HepG2 (cell line): Measurements from ENCODE around the gene GLDC. TPM values are rescaled to one million over a fixed set of nuclear protein-coding genes. Genes with fewer than 3 reads are reported as not detected.

ENCODE experiments used
- JDP2 ChIP-seq: sonication (generic); formaldehyde crosslinking; IDR thresholded peaks from 2 replicates; pipeline ENCODE4 v1.8.1; 2022; ENCODE audit warnings: missing genetic modification reagents, borderline replicate concordance
- JUNB ChIP-seq: sonication (generic); formaldehyde crosslinking; IDR thresholded peaks from 2 replicates; pipeline ENCODE4 v1.8.0; 2022; ENCODE audit warnings: missing genetic modification reagents, mild to moderate bottlenecking, borderline replicate concordance
- NCOA2 ChIP-seq: sonication (generic); formaldehyde crosslinking; IDR thresholded peaks from 2 replicates; pipeline ENCODE4 v1.8.0; 2022; ENCODE audit warnings: inconsistent platforms
- NFIC ChIP-seq: IDR thresholded peaks from 2 replicates; pipeline ENCODE4 v1.6.1; 2012; ENCODE audit warnings: mild to moderate bottlenecking, low read length, inconsistent platforms
- NONO ChIP-seq, 2 experiments: fragments of 450-650 bp in 1 of 2; sonication (generic) in 1 of 2; formaldehyde crosslinking in 1 of 2; IDR thresholded peaks in 1 of 2; conservative IDR thresholded peaks in 1 of 2; 2 replicates each; pipeline versions ENCODE4 v1.6.1 to v1.8.0; 2017 to 2022; ENCODE audit warnings: mild to moderate bottlenecking in 1 of 2, missing genetic modification reagents in 1 of 2, moderate library complexity in 1 of 2
- THAP11 ChIP-seq: IDR thresholded peaks from 2 replicates; pipeline ENCODE4 v1.6.1; 2016; ENCODE audit warnings: missing biosample characterization, missing genetic modification reagents
- ZKSCAN5 ChIP-seq: sonication (generic); formaldehyde crosslinking; IDR thresholded peaks from 2 replicates; pipeline ENCODE4 v1.5.1; 2020; ENCODE audit warnings: mild to moderate bottlenecking, missing genetic modification reagents
- ZNF496 ChIP-seq: sonication (generic); formaldehyde crosslinking; IDR thresholded peaks from 2 replicates; pipeline ENCODE4 v1.8.1; 2023; ENCODE audit warnings: mild to moderate bottlenecking, moderate library complexity, missing genetic modification reagents; ENCODE audit not compliant: insufficient replicate concordance
- ZNF747 ChIP-seq: sonication (generic); formaldehyde crosslinking; IDR thresholded peaks from 2 replicates; pipeline ENCODE4 v1.8.1; 2023; ENCODE audit warnings: missing genetic modification reagents, mild to moderate bottlenecking, borderline replicate concordance
- ZNF775 ChIP-seq: sonication (generic); formaldehyde crosslinking; IDR thresholded peaks from 2 replicates; pipeline ENCODE4 v1.4.0; 2020; ENCODE audit warnings: missing genetic modification reagents, mild to moderate bottlenecking, moderate library complexity, borderline replicate concordance
- polyA plus RNA-seq, 8 experiments: library from polyadenylated mRNA; depleted of rRNA in 3 of 8; stranded (reverse) in 7 of 8; unstranded in 1 of 8; fragments of >200 nt; fragmentation: Illumina TruSeq in 4 of 8; extraction: Trizol in 4 of 8; gene quantifications; 2 replicates each; pipeline versions ENCODE4 v1.2.1 to v1.2.3, GENCODE V29; 2011 to 2016; ENCODE audit warnings: low read depth in 4 of 8, missing spikeins in 1 of 8, mixed read lengths in 1 of 8; ENCODE audit not compliant: insufficient read depth in 1 of 8
- total RNA-seq, 5 experiments: library from RNA; depleted of rRNA; stranded (reverse); fragments of >200 nt; fragmentation: Illumina TruSeq; extraction: Trizol; gene quantifications; 2 replicates each; pipeline ENCODE4 v1.2.3, GENCODE V29; 2016; ENCODE audit warnings: low read depth in 1 of 5
- TF ChIP-seq, protein P1 (sequence below): sonication (generic); formaldehyde crosslinking; IDR thresholded peaks from 2 replicates; pipeline ENCODE4 v1.4.0; 2020; ENCODE audit warnings: missing genetic modification reagents
- TF ChIP-seq, protein P2 (sequence below): sonication (generic); formaldehyde crosslinking; IDR thresholded peaks from 2 replicates; pipeline ENCODE4 v1.5.0; 2020; ENCODE audit warnings: missing genetic modification reagents, mild to moderate bottlenecking, borderline replicate concordance
- TF ChIP-seq, protein P3 (sequence below): sonication (generic); formaldehyde crosslinking; IDR thresholded peaks from 2 replicates; pipeline ENCODE4 v1.4.0; 2020; ENCODE audit warnings: mild to moderate bottlenecking, missing genetic modification reagents
- TF ChIP-seq, protein P4 (sequence below): sonication (generic); formaldehyde crosslinking; IDR thresholded peaks from 2 replicates; pipeline ENCODE4 v1.5.0; 2020; ENCODE audit warnings: mild to moderate bottlenecking, missing genetic modification reagents
- TF ChIP-seq, protein P5 (sequence below), 2 experiments: sonication (generic) in 1 of 2; formaldehyde crosslinking in 1 of 2; IDR thresholded peaks; 2 replicates each; pipeline versions ENCODE4 v1.5.1 to v1.6.1; 2011 to 2020; ENCODE audit warnings: borderline replicate concordance in 1 of 2, low read depth in 1 of 2, low read length in 1 of 2, mild to moderate bottlenecking in 1 of 2, missing genetic modification reagents in 1 of 2, moderate library complexity in 1 of 2

GLDC gene
- total and polyA plus RNA-seq, 2 of the 13 experiments (the other 11 are each of a cell fraction or from before 2014, with no cell fraction given) = 59.3 to 115 TPM

DNA sequence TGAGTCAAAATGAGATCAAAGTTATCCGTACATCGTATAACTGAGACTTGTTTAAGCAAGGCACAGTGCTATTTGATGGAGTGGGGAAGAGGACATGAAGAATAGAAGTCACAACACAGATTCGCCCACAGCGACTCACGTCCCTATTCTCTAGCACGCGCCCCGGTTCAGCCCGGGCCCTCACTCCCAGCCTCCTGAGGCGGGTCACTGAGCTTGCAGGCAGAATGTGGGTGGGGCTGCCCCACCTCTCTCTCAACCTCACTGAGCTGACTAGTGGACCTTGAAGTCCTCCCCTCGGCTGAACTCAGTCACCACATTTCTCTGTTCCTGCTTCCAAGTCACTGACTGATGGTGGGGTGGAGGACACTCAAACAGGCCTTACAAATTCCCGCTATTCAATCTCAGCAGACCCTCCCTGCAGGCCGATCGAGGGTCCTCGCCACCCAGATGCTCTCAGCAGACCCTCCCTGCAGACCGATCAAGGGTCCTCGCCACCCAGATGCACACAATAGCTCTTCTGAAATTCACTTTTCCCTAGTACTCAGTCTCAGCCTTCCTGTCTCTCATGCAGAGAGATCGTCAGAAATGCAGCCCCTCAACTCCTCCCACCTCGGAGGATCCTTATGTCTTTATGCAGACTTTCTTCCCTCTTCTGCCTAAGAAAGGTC is 12.9 kb downstream of the GLDC start (continued):
- TF ChIP-seq JUNB (CRISPR knock-in tag) (no peak), ZNF496 (CRISPR knock-in tag) (no peak), NONO (IDR thresholded peaks at IDR 0.05) (no peak), NONO (CRISPR knock-in tag; conservative IDR thresholded peaks at IDR 0.05) (no peak), JDP2 (CRISPR knock-in tag) (no peak), NFIC (no peak), ZNF747 (CRISPR knock-in tag) (no peak), ZNF775 (CRISPR knock-in tag) (no peak), NCOA2 (no peak), ZKSCAN5 (no peak), THAP11 (no peak)
- TF ChIP-seq, protein P1, sequence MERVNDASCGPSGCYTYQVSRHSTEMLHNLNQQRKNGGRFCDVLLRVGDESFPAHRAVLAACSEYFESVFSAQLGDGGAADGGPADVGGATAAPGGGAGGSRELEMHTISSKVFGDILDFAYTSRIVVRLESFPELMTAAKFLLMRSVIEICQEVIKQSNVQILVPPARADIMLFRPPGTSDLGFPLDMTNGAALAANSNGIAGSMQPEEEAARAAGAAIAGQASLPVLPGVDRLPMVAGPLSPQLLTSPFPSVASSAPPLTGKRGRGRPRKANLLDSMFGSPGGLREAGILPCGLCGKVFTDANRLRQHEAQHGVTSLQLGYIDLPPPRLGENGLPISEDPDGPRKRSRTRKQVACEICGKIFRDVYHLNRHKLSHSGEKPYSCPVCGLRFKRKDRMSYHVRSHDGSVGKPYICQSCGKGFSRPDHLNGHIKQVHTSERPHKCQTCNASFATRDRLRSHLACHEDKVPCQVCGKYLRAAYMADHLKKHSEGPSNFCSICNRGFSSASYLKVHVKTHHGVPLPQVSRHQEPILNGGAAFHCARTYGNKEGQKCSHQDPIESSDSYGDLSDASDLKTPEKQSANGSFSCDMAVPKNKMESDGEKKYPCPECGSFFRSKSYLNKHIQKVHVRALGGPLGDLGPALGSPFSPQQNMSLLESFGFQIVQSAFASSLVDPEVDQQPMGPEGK = peak; percentile 58; the same call in 1 of the 2 replicates
- TF ChIP-seq, protein P2, sequence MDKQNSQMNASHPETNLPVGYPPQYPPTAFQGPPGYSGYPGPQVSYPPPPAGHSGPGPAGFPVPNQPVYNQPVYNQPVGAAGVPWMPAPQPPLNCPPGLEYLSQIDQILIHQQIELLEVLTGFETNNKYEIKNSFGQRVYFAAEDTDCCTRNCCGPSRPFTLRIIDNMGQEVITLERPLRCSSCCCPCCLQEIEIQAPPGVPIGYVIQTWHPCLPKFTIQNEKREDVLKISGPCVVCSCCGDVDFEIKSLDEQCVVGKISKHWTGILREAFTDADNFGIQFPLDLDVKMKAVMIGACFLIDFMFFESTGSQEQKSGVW = no peak
- TF ChIP-seq, protein P3, sequence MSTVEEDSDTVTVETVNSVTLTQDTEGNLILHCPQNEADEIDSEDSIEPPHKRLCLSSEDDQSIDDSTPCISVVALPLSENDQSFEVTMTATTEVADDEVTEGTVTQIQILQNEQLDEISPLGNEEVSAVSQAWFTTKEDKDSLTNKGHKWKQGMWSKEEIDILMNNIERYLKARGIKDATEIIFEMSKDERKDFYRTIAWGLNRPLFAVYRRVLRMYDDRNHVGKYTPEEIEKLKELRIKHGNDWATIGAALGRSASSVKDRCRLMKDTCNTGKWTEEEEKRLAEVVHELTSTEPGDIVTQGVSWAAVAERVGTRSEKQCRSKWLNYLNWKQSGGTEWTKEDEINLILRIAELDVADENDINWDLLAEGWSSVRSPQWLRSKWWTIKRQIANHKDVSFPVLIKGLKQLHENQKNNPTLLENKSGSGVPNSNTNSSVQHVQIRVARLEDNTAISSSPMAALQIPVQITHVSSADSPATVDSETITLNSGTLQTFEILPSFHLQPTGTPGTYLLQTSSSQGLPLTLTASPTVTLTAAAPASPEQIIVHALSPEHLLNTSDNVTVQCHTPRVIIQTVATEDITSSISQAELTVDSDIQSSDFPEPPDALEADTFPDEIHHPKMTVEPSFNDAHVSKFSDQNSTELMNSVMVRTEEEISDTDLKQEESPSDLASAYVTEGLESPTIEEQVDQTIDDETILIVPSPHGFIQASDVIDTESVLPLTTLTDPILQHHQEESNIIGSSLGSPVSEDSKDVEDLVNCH = no peak
- TF ChIP-seq, protein P4, sequence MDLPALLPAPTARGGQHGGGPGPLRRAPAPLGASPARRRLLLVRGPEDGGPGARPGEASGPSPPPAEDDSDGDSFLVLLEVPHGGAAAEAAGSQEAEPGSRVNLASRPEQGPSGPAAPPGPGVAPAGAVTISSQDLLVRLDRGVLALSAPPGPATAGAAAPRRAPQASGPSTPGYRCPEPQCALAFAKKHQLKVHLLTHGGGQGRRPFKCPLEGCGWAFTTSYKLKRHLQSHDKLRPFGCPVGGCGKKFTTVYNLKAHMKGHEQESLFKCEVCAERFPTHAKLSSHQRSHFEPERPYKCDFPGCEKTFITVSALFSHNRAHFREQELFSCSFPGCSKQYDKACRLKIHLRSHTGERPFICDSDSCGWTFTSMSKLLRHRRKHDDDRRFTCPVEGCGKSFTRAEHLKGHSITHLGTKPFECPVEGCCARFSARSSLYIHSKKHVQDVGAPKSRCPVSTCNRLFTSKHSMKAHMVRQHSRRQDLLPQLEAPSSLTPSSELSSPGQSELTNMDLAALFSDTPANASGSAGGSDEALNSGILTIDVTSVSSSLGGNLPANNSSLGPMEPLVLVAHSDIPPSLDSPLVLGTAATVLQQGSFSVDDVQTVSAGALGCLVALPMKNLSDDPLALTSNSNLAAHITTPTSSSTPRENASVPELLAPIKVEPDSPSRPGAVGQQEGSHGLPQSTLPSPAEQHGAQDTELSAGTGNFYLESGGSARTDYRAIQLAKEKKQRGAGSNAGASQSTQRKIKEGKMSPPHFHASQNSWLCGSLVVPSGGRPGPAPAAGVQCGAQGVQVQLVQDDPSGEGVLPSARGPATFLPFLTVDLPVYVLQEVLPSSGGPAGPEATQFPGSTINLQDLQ = no peak
- TF ChIP-seq, protein P5, sequence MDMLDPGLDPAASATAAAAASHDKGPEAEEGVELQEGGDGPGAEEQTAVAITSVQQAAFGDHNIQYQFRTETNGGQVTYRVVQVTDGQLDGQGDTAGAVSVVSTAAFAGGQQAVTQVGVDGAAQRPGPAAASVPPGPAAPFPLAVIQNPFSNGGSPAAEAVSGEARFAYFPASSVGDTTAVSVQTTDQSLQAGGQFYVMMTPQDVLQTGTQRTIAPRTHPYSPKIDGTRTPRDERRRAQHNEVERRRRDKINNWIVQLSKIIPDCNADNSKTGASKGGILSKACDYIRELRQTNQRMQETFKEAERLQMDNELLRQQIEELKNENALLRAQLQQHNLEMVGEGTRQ (IDR thresholded peaks at IDR 0.05; ENCODE audit: low read depth, low read length) = no peak
- TF ChIP-seq, protein P5 (CRISPR knock-in tag; IDR thresholded peaks at IDR 0.05; ENCODE audit: borderline replicate concordance) = no peak
